NCI-H82 treated with DMSO at 0.1 percent for 48 hours (cell line): Measurements from ENCODE around the gene UHMK1.

Experiments used
- DNase-seq: peaks from one replicate; lab custom pipeline; 2025; ENCODE audit not compliant: unreplicated experiment; lab: John Stamatoyannopoulos, UW

The UHMK1 gene

DNA sequence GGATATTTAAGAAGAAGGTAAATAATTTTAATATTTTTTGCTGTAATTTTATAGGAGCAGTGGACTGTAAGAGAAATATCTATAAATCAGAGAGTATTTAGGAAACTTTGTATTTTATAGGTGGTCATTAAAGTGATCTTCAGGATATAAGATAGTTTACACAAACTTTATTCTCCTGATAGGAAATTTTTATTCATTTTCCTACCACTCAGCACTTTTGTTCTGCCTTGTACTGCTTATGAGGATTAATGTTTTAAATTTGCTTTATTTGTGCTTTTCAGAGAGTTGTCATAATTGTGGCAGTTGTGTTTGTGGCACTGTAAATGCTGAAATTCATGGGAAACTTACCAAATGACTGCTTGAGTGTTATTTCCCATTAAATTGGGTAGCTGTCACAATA is 29.7 kb downstream of the UHMK1 start:
- no peak for DNase-seq

GRCh38 chr1:162530307-162530987 is 32.8 kb downstream of the UHMK1 start:
- DNase-seq = no peak

- no peak for DNase-seq
These were observed 33.3 kb downstream of the UHMK1 start for GRCh38 chr1:162530988-162531319.

DNA sequence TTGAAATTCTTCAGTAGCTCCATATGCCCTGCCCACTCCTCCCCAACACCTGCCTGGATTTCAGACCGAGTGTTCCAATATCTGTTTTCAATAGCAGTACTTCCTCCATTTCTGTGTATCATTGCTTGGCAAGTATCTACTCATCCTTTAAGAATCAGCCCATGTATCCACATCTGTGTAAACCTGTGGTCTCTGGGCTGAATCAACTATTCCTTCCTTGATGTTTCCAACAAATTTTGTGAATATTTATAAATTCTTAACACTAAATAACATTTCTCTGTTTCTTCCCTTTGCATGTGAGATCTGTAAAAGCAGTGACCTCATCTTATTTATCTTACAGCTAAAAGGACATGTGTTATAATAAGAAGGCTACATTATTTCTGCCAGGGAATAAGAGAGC is 37.9 kb downstream of the UHMK1 start:
- no peak for DNase-seq

DNA sequence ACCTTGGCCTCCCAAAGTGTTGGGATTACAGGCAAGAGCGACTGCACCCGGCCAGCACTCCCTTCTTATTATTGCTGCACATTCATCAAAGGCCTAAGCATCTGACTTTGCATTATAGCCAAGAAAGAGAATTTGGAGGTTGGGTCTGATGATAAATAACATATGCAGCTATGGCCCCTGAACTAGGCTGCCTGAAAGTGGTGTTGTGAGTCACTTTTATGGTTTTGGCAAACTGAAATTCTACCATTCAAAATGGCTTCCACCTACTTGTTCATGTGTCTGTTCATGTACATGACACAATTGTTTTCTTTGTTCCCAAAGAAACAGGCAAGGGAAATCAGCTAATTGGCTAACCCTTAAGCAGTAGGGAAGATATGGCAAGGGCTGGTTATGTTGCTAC is 38.9 kb downstream of the UHMK1 start:
- DNase-seq = no peak

DNA sequence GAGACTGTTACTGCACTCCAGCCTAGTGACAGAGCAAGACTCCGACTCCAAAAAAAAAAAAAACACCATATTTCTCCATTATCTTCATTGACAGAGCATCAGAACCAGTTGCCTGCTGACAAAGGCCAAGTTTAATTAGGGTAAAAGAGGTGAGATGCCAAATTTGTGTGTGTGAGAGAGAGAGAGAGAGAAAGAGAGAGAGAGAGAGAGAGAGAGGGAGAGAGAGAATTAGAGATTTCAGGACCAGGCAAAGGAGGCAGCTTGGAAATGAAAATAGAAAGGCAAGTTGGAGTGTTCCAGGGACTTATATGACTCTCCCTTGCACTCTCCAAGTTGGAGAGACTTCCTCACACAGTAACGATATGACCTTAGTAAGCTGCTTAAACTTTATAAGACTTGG is 39.6 kb downstream of the UHMK1 start:
- no peak for DNase-seq

DNA sequence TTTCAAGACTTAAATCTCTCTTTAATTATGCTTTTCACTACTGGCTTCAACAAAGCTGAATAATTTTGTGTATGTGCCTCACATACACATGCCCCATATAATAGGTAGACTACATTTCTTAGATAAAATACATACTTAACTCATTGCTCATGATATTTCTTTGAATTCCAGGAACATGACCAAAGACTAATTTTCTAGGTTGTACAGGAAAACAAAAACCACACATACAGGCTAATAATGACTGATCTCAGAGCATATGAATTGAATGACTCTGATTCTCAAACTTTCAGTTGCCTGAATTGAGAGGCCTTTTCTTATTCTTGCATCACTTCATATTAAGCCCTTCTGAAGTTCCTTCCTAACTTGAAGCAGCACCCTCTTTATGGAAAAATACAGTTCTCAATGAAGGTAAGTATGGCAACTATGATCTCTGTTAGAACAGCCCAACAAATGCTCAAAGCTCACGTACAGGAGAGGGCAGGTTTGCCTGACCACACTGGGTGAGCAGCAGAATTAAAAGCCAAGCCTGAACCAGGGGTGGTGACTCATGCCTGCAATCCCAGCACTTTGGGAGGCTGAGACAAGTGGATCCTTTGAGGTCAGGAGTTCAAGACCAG is 41.3 kb downstream of the UHMK1 start:
- DNase-seq = no peak

- DNase-seq = no peak
These were observed 44.1 kb downstream of the UHMK1 start for GRCh38 chr1:162541619-162542141.

- DNase-seq = no peak
These were observed 45.6 kb downstream of the UHMK1 start for GRCh38 chr1:162543228-162543627.

GRCh38 chr1:162548170-162548569 is 50.6 kb downstream of the UHMK1 start:
- no peak for DNase-seq

GRCh38 chr1:162549001-162549400 is 51.4 kb downstream of the UHMK1 start:
- DNase-seq = no peak

DNA sequence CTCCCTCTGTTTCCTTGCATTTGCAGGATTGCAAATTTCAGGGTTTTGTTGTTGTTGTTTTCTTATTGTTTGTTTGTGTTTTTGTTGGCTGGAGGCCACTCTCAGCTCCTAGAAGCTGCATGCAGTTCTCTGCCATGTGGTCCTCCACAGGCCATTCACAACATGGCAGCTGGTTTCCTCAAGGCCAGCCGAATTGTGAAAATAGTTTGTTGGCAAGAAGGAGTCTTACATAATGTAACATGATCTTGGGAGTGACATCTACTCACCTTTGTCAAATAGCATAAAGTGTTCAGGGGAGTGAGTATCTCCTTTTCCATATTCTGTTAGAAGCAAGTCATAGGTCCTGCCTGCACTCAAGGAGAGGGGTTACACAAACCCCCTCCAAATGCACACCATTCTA is 53.3 kb downstream of the UHMK1 start:
- no peak for DNase-seq

DNA sequence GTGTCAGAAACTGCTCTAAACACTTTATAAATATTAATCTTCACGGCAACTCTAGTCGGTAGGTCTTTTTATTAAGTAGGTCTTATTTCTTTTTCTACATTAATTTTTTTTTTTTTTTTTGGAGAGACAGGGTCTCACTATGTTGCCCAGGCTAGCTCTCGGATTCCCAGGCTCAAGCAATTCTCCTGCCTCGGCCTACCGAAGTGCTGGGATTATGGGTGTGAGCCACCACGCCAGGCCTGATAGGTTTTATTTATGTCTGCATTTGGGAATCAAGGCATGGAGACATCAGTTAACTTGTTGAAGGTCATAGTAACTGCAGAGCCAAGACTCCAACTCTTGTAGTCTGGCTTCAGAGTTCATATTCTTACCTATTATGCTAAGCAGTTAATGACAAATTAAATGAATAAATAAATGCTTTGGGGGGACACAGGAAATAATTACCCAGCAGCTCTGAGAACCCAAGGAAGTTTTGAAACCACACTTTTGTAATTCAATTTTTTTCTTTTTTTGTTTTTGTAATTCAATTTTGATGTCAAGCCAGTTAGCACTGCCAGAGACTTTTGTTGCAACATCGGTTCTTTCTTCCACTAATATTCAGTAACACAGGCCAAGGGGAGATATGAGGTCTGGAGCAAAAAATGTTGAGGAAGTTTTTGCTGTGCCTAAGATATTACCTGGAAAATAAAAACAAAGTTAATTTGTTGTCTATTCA is 54.5 kb downstream of the UHMK1 start:
- no peak for DNase-seq

GRCh38 chr1:162552684-162553252 is 55.1 kb downstream of the UHMK1 start:
- DNase-seq = no peak

DNA sequence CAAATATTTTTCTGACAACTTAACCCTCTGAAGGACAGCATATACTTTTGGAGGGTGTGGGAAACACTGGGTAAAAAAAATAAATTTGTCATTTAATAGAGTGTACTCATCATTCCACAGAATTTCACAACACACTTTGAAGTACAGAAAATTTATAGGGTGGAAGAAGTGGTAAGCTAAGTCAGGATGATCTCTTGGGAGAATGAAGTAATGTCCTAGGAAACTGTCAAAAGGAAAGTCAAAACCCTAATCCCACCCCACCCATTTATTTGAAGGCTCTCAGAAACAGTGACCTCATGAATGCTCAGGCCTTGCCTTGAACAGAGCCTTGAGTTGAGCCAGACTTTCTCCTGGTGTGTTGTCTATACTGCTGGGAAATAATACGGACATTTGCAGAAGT is 56.6 kb downstream of the UHMK1 start:
- DNase-seq = no peak

DNA sequence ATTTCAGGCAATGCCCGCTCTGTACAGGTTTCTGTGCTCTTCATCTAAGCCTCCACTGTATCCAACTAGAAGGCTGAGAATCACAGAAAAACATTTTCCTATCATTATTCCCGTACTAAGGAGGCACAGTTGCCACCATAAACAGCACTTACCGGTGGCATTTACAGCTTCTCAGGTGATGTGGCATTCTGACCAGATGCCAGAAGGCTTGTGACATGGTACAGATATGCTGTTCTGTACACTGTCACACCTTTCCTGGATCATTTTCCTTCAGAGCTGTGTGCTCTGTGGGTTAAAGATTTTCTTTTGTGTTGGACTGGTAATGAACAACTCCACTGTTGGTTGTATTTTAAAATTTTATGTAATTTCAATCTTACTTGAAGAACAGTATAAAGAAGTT is 59.9 kb downstream of the UHMK1 start:
- no peak for DNase-seq

GRCh38 chr1:162560303-162561036 is 62.9 kb downstream of the UHMK1 start:
- DNase-seq = no peak

DNA sequence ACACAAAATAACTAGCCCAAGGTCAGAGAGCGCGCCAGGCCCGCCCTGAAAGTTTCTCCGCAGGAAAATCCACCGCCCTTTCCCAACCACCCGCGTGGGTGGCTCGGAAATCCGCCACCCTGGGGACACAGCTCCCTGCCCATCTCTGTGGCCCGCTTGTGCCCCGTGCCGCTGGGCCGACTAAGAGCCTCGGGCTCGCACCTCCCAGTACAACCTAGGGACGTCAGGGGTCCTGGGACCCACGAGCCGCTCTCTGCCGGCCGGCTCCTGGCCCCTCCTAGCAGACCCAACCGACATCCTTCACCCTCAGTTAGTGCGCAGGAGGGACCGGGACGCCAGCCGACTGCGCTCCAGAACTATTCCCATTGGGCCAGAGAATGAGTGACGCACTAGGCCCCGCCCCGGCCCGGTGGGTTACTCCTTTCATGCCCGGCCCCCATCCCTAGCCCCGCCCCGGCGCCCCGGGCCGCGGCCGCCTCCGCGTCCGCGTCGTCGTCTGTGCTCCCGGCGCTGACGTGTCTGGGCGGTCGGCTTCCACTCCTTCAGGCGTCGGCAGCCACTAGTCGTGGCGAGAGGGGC is 63.5 kb downstream of the UHMK1 start:
- peak; percentile 97 for DNase-seq

- no peak for DNase-seq
These were observed 64.2 kb downstream of the UHMK1 start, which contains the start of gene UAP1 for GRCh38 chr1:162561616-162562469. Gene UAP1, plus strand, starts transcription at chr1:162561722. Its CDS starts 4,347 bp downstream, at chr1:162566069.

DNA sequence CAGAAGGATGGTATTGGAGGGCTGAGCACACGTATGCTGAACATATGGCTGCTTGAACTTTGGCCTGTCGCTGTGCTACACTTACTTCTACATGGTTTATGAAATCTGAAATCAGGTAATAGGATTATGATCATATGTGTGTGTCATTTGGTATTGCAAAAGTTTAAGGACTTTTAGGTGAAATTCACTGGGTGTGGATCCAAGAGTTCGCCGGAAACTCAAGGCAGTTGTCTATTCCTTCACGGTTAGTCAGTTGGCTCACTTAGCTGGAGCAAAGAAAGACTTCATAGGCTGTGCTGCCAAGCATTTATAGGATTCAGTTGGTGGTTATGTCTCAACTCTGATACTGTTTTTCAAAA is 64.8 kb downstream of the UHMK1 start:
- DNase-seq = peak; percentile 41
